Neural progenitor cell (in vitro differentiated cells): ENCODE measurements around the gene QPCT. TPM values are rescaled to one million over a fixed set of nuclear protein-coding genes. Genes with fewer than 3 reads are reported as not detected.
"Not testable (repeated sequence)": the region's sequence is repeated elsewhere in the genome, so short reads cannot be mapped to it uniquely, and the experiment has no call there.

ENCODE experiments used
- DNase-seq: peaks from one replicate; pipeline ENCODE4 v3.0.0-alpha.2; 2016; ENCODE audit warnings: low spot score
- H2AFZ ChIP-seq: fragments of 200-600 bp; sonication (generic); replicated peaks from 2 replicates; pipeline ENCODE4 v1.6.1; 2016; ENCODE audit warnings: antibody characterized with exemption
- H3F3A ChIP-seq: fragments of 200-600 bp; sonication (generic); 2 replicates; pipeline ENCODE4 v1.6.1; 2016; ENCODE audit warnings: antibody characterized with exemption, low read depth
- H3K27ac ChIP-seq: fragments of 200-600 bp; sonication (generic); 2 replicates; pipeline ENCODE4 v1.5.1; 2016; ENCODE audit warnings: mild to moderate bottlenecking
- H3K27me3 ChIP-seq: fragments of 200-600 bp; sonication (generic); 2 replicates; pipeline ENCODE4 v1.6.1; 2016; ENCODE audit warnings: mild to moderate bottlenecking, moderate library complexity
- H3K36me3 ChIP-seq: fragments of 200-600 bp; sonication (generic); 2 replicates; pipeline ENCODE4 v1.5.1; 2016
- H3K4me1 ChIP-seq: fragments of 200-600 bp; sonication (generic); 2 replicates; pipeline ENCODE4 v1.6.1; 2016; ENCODE audit warnings: mixed run types
- H3K4me2 ChIP-seq: fragments of 200-600 bp; sonication (generic); 2 replicates; pipeline ENCODE4 v1.6.1; 2016
- H3K4me3 ChIP-seq: fragments of 200-600 bp; sonication (generic); 2 replicates; pipeline ENCODE4 v1.5.1; 2016
- H3K79me2 ChIP-seq: fragments of 200-600 bp; sonication (generic); 2 replicates; pipeline ENCODE4 v1.6.1; 2016; ENCODE audit warnings: low read depth
- H3K9ac ChIP-seq: fragments of 200-600 bp; sonication (generic); 2 replicates; pipeline ENCODE4 v1.6.1; 2016
- H3K9me3 ChIP-seq: fragments of 200-600 bp; sonication (generic); 2 replicates; pipeline ENCODE4 v1.5.1; 2016; ENCODE audit warnings: low read depth
- H4K20me1 ChIP-seq: fragments of 200-600 bp; sonication (generic); 2 replicates; pipeline ENCODE4 v1.6.1; 2016; ENCODE audit warnings: low read depth
- H3K27ac Mint-ChIP-seq: 3 replicates; pipeline ENCODE4 v1.8.0; 2021; ENCODE audit warnings: mixed read lengths
- H3K27me3 Mint-ChIP-seq: 2 replicates; pipeline ENCODE4 v1.8.0; 2022; ENCODE audit warnings: low read depth, mild to moderate bottlenecking, inconsistent platforms, moderate library complexity, mixed read lengths; ENCODE audit not compliant: insufficient read depth
- H3K36me3 Mint-ChIP-seq: 3 replicates; pipeline ENCODE4 v1.8.0; 2021; ENCODE audit warnings: mixed read lengths
- H3K4me1 Mint-ChIP-seq: 3 replicates; pipeline ENCODE4 v1.8.0; 2021; ENCODE audit warnings: mixed read lengths
- H3K4me3 Mint-ChIP-seq: 3 replicates; pipeline ENCODE4 v1.8.0; 2021; ENCODE audit warnings: mild to moderate bottlenecking, moderate library complexity, mixed read lengths
- H3K9me3 Mint-ChIP-seq: 3 replicates; pipeline ENCODE4 v1.8.0; 2020; ENCODE audit warnings: mixed read lengths
- EZH2 ChIP-seq: fragments of 200-600 bp; sonication (generic); IDR thresholded peaks from 2 replicates; pipeline ENCODE4 v1.6.1; 2017; ENCODE audit warnings: antibody characterized with exemption, mild to moderate bottlenecking, moderate library complexity
- EZH2phosphoT487 ChIP-seq: fragments of 200-600 bp; sonication (generic); IDR thresholded peaks from 2 replicates; pipeline ENCODE4 v1.6.1; 2017; ENCODE audit warnings: antibody characterized with exemption
- total RNA-seq: library from RNA; depleted of rRNA; stranded (reverse); fragments of >200 nt; gene quantifications from 2 replicates; pipeline ENCODE4 v1.2.3, GENCODE V29; 2015; ENCODE audit warnings: low replicate concordance
- TF ChIP-seq, protein P1 (sequence below): fragments of 200-600 bp; sonication (generic); IDR thresholded peaks from 2 replicates; pipeline ENCODE4 v1.5.1; 2017; ENCODE audit warnings: antibody characterized with exemption, mild to moderate bottlenecking

The QPCT gene
- 0.19 TPM in 1 of 2 replicates, not detected in the other for total RNA-seq

DNA sequence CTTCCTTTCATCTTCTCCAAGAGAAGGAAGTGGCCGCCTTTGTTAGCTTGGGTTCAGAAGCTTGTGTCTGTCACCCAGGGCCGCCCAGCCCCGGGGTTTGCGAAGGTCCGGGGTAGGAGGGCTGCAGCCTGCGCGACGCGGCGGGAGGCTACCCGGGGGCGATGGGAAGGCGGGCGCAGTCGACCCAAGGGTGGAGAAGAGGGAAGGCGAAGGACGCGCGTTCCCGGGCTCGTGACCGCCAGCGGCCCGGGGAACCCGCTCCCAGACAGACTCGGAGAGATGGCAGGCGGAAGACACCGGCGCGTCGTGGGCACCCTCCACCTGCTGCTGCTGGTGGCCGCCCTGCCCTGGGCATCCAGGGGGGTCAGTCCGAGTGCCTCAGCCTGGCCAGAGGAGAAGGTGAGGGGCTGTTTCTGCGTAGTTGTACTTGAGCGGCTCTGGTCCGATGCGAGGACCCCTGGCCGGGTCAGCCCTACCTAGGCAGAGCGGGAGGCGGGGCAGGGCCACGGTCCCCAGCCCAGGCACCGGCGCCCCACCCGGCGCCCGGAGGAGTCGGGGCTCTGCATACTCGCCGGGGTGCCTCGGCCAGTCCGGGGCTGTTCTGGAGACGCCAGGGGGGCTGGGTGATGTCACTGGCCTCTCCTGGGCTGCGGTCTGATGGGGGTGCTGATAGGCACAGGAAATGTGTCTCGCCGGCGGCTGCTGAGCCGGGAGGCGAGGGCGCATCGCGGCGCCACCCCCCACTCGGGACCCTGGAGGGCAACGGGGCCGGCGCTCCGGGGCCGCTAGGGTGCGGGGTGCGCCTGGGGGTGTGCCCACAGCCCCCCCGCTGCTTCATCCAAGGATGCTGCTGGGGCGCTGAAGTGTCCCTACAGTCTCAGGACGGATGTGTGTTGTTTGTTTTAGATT lies at the start of gene QPCT:
QPCT (plus strand) TSS at position 178 of the 909 bp plus-strand sequence; CDS start at position 280, 102 bp downstream.
- no peak within 1 kb of the TSS for H3K4me3 Mint-ChIP-seq
- H3K27ac ChIP-seq = no peak within 1 kb of the TSS
- peak within 1 kb of the TSS; percentile 46 for H3K27ac Mint-ChIP-seq
- no peaks in the 10 kb centered on the region for H3K79me2 ChIP-seq
- H3F3A ChIP-seq = peaks cover 24% of the 10 kb centered on the region
- no peaks in the 10 kb centered on the region for H3K36me3 Mint-ChIP-seq
- peaks cover 24% of the 10 kb centered on the region for H3K4me1 ChIP-seq
- H3K4me3 ChIP-seq = no peak within 1 kb of the TSS
- no peak for DNase-seq
- TF ChIP-seq EZH2phosphoT487 (no peak), EZH2 (no peak)
- TF ChIP-seq, protein P1, sequence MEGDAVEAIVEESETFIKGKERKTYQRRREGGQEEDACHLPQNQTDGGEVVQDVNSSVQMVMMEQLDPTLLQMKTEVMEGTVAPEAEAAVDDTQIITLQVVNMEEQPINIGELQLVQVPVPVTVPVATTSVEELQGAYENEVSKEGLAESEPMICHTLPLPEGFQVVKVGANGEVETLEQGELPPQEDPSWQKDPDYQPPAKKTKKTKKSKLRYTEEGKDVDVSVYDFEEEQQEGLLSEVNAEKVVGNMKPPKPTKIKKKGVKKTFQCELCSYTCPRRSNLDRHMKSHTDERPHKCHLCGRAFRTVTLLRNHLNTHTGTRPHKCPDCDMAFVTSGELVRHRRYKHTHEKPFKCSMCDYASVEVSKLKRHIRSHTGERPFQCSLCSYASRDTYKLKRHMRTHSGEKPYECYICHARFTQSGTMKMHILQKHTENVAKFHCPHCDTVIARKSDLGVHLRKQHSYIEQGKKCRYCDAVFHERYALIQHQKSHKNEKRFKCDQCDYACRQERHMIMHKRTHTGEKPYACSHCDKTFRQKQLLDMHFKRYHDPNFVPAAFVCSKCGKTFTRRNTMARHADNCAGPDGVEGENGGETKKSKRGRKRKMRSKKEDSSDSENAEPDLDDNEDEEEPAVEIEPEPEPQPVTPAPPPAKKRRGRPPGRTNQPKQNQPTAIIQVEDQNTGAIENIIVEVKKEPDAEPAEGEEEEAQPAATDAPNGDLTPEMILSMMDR = no peak
- H4K20me1 ChIP-seq = no peaks in the 10 kb centered on the region
- H3K9me3 ChIP-seq = no peaks in the 10 kb centered on the region
- peak within 1 kb of the TSS; percentile 19 for H2AFZ ChIP-seq
- H3K27me3 Mint-ChIP-seq = peaks cover 11% of the 10 kb centered on the region
- no peaks in the 10 kb centered on the region for H3K9me3 Mint-ChIP-seq
- H3K36me3 ChIP-seq = no peaks in the 10 kb centered on the region
- H3K4me2 ChIP-seq = no peak within 1 kb of the TSS
- peaks cover 19% of the 10 kb centered on the region for H3K4me1 Mint-ChIP-seq
- H3K27me3 ChIP-seq = no peaks in the 10 kb centered on the region
- no peak within 1 kb of the TSS for H3K9ac ChIP-seq

DNA sequence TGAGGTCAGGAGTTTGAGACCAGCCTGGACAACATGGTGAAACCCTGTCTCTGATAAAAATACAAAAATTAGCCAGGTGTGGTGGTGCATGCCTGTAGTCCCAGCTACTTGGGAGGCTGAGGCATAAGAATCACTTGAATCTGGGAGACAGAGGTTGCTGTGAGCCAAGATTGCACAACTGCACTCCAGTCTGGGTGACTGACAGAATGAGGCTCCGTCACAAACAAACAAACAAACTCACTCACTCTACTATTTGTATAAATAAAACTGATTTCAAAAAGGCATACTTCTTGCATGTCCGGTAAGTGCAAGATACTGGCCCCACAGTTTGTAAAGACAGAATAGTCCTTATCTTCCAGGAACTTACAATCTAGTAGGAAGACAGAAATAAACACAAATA lies 49.6 kb upstream of the QPCT start:
- H2AFZ ChIP-seq, H3K27ac Mint-ChIP-seq: not testable (repeated sequence)
- H3K79me2 ChIP-seq = peaks cover 84% of the 10 kb centered on the region

DNA sequence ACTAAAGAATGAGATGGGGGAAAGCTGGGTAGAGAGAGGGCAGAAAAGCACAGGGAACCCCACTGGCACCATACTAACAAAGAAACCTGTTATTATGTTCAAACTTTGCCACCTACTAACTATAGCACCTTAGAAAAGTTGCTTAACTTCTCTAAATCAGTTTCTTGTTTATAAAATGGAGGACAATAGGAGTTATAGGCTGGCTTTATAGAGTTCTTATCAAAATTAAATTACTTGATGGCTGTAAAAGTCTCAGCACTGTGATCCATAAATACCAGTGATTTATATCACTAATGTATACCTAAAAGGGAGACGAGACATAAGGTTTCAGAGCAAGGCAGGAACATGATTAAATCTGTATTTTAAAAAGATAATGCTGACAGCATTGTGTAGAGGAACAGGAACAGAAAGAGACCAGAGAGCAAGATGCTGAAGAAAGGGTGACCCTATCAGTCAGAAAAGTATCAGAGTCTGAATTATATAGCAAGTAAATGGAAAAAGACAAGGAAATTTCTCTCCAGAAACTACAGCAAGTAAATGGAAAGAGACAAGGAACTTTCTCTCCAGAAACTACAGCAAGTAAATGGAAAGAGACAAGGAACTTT lies 48.9 kb upstream of the QPCT start:
- H3K27me3 Mint-ChIP-seq = no peaks in the 10 kb centered on the region
- no peak for TF ChIP-seq EZH2phosphoT487
- no peak for TF ChIP-seq EZH2
- TF ChIP-seq, protein P1 = no peak
- Histone ChIP-seq H3F3A (no peaks in the 10 kb centered on the region), H3K27ac (no peak overlapping the region), H3K36me3 (peaks cover 9% of the 10 kb centered on the region), H3K9me3 (no peaks in the 10 kb centered on the region), H3K4me2 (no peak overlapping the region), H4K20me1 (peaks cover 23% of the 10 kb centered on the region), H3K27me3 (no peaks in the 10 kb centered on the region), H3K4me1 (no peaks in the 10 kb centered on the region), H3K4me3 (no peak overlapping the region), H2AFZ (no peak overlapping the region), H3K9ac (no peak overlapping the region), H3K79me2 (peaks cover 91% of the 10 kb centered on the region)
- H3K27ac Mint-ChIP-seq = no peak overlapping the region
- no peaks in the 10 kb centered on the region for H3K4me1 Mint-ChIP-seq
- H3K9me3 Mint-ChIP-seq = peaks cover 7% of the 10 kb centered on the region
- H3K36me3 Mint-ChIP-seq = peaks cover 25% of the 10 kb centered on the region
- no peak for DNase-seq
- no peak overlapping the region for H3K4me3 Mint-ChIP-seq

More for the DNA sequence above, 49.6 kb upstream of the QPCT start:
- peaks cover 21% of the 10 kb centered on the region for H3K36me3 Mint-ChIP-seq
- H3K36me3 ChIP-seq, H3K27ac ChIP-seq, H3K4me2 ChIP-seq, H3K4me3 ChIP-seq, H3K4me1 ChIP-seq, H3K27me3 ChIP-seq, H3K4me3 Mint-ChIP-seq, H3K9me3 ChIP-seq, H3F3A ChIP-seq, H3K9ac ChIP-seq, H3K27me3 Mint-ChIP-seq, H3K4me1 Mint-ChIP-seq, DNase-seq, H3K9me3 Mint-ChIP-seq: not testable (repeated sequence)
- H4K20me1 ChIP-seq = peaks cover 23% of the 10 kb centered on the region

DNA sequence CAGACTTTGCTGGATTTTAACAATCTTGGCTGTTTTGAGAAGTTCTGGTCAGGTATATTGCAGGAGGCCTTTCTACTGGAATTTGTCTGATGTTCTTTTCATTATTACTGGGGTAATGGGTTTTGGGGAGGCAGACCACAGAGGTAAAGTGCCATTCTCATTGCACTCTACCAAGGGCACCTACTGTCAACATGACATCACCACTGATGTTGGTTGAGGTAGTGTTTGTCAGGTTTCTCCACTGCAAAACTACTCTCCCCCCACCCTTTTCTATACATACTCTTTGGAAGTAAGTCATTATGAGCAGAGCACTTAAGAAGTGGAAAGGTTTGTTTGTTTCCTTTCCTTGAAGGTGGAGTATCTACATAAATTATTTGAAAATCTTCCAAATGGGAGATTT lies 46.8 kb upstream of the QPCT start:
- H3K4me1 ChIP-seq = peaks cover 10% of the 10 kb centered on the region
- peaks cover 20% of the 10 kb centered on the region for H3K36me3 Mint-ChIP-seq
- H2AFZ ChIP-seq = no peak overlapping the region
- no peaks in the 10 kb centered on the region for H3K36me3 ChIP-seq
- H3K4me3 Mint-ChIP-seq = no peak overlapping the region
- H4K20me1 ChIP-seq = peaks cover 36% of the 10 kb centered on the region
- no peaks in the 10 kb centered on the region for H3K4me1 Mint-ChIP-seq
- no peak overlapping the region for H3K27ac Mint-ChIP-seq
- H3K27me3 ChIP-seq = no peaks in the 10 kb centered on the region
- DNase-seq = no peak
- no peak overlapping the region for H3K9ac ChIP-seq
- no peak overlapping the region for H3K4me2 ChIP-seq
- H3F3A ChIP-seq = peaks cover 7% of the 10 kb centered on the region
- no peaks in the 10 kb centered on the region for H3K9me3 ChIP-seq
- peaks cover 98% of the 10 kb centered on the region for H3K79me2 ChIP-seq
- no peak overlapping the region for H3K27ac ChIP-seq
- TF ChIP-seq, protein P1 = no peak
- TF ChIP-seq EZH2phosphoT487 (no peak), EZH2 (no peak)
- no peak overlapping the region for H3K4me3 ChIP-seq
- peaks cover 7% of the 10 kb centered on the region for H3K9me3 Mint-ChIP-seq
- no peaks in the 10 kb centered on the region for H3K27me3 Mint-ChIP-seq
